ENCODE data around the gene ULK2.

Gene ULK2

GRCh38 chr17:19730843-19731242 is 136.9 kb downstream of the ULK2 start:
- TF ChIP-seq CTCF (IDR thresholded peaks at IDR 0.05; ENCODE audit: low read depth, low read length) = no peak
- no peak for DNase-seq (ENCODE audit: low read depth in 2 of 2)
- no peak overlapping the region for H3K4me3 ChIP-seq (replicated peaks in 1 of 2; ENCODE audit: low read depth in 2 of 2, low read length in 2 of 2)

GRCh38 chr17:19729900-19730299 is 137.8 kb downstream of the ULK2 start:
- DNase-seq (ENCODE audit: low read depth in 2 of 2) = no peak
- H3K4me3 ChIP-seq (replicated peaks in 1 of 2; ENCODE audit: low read depth in 2 of 2, low read length in 2 of 2) = no peak overlapping the region
- no peak for TF ChIP-seq CTCF (IDR thresholded peaks at IDR 0.05; ENCODE audit: low read depth, low read length)

DNA sequence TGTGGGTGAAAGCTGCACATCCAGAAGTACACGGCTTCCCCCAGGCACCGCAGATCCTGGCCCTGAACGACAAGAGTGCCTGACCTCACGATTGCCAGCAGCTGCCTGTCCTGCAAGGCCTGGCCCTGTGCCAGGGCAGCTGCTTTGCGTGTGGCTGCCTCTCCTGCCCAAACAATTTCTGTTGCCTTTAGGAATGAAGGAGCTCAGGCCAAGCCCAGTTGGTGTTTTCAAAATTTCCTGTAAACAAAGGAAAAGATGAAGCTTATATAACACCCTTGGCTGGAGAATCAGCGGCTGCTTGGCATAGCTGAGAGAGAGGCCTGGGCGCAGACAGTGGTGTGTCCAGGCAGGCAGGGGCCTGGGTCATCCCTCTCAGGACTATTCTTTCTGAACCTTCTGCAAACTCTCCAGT is 139.6 kb downstream of the ULK2 start:
- no peak for TF ChIP-seq CTCF (IDR thresholded peaks at IDR 0.05; ENCODE audit: low read depth, low read length)
- H3K4me3 ChIP-seq (replicated peaks in 1 of 2; ENCODE audit: low read depth in 2 of 2, low read length in 2 of 2) = no peak overlapping the region
- DNase-seq (ENCODE audit: low read depth in 2 of 2) = peak; percentile 82 to 96

DNA sequence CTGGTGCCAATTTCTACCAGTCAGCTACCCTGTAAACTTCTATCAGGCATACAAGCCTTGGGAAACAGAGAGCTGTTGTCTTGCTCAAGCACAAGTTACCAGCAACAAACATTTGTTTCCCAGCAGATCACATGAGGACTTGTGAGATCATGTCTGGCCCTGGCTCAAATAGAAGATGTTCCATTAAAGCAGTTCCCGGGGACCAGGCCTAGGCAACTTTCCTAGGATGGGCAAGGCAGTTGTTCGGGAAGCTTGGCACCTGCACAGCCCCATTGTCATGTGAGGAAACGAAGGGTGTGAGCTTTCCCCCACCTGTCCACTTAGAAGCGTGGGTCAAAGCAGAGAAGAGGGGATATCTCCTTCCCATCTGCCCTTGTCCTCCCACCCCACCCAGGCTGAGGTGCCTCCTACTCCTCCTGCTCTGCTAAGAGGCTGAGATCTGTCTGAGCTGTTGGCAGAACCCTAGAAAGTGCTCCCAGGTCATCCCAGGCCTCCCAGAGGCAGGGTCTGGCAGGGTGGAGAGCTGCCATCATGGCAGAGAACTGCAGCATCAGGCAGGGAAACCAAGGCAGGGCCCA is 140.1 kb downstream of the ULK2 start:
- H3K4me3 ChIP-seq (replicated peaks in 1 of 2; ENCODE audit: low read depth in 2 of 2, low read length in 2 of 2) = no peak overlapping the region
- DNase-seq (ENCODE audit: low read depth in 2 of 2) = peak; percentile 90 to 97
- TF ChIP-seq CTCF (IDR thresholded peaks at IDR 0.05; ENCODE audit: low read depth, low read length) = no peak

DNA sequence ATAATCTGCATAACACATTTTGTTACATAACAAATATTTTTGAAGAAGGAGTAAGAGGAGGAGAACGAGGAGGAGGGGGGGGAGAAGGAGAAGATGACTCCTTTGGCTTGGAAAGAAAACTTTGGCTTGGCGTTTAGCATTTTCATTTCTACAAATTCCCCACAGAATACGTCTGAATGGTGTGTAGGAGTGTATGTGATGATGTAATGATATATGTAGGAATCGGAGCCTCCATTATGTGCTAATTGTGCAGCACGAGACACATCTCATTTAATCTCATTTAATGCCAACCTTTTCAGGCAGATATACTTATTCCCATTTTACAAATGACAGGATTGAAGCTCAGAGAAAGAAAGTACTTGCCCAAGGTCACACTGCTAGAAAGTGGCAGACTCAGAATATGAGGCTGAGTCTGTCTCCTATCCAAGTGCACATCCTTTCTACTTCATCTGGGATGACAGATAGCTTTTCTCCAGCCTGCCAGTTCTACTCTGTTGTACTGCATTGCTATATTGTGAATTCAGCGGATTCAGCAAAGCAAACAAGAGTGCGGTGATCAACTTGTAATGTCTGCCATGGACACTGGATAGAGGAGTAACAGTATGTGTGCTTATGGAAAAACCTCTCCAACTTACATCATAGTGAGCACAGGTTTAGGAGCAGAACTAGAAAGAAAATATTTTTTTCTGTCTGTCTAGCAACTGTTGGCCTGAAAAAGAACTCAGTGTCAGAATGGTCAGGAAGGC is 140.9 kb downstream of the ULK2 start:
- DNase-seq (ENCODE audit: low read depth in 2 of 2) = peak; percentile 52 to 71
- no peak for TF ChIP-seq CTCF (IDR thresholded peaks at IDR 0.05; ENCODE audit: low read depth, low read length)
- no peak overlapping the region for H3K4me3 ChIP-seq (replicated peaks in 1 of 2; ENCODE audit: low read depth in 2 of 2, low read length in 2 of 2)

GRCh38 chr17:19725486-19725885 is 142.2 kb downstream of the ULK2 start:
- no peak for DNase-seq (ENCODE audit: low read depth in 2 of 2)
- TF ChIP-seq CTCF (IDR thresholded peaks at IDR 0.05; ENCODE audit: low read depth, low read length) = no peak
- no peak overlapping the region for H3K4me3 ChIP-seq (replicated peaks in 1 of 2; ENCODE audit: low read depth in 2 of 2, low read length in 2 of 2)

Data from cardiac fibroblast (primary cell).